HG02981 (cell line): Measurements from ENCODE around the gene RGS10.
"Not testable (repeated sequence)": the region's sequence is repeated elsewhere in the genome, so short reads cannot be mapped to it uniquely, and the experiment has no call there.

Experiments used
- ATAC-seq: cut with Tn5 transposase; IDR thresholded peaks from one replicate; pipeline ENCODE4 v1.9.1; 2021; ENCODE audit warnings: mild to moderate bottlenecking, moderate library complexity; ENCODE audit not compliant: unreplicated experiment

The RGS10 gene

GRCh38 chr10:119542357-119542987 is at the start of gene RGS10:
RGS10 (minus strand) TSS chr10:119542719; CDS start chr10:119542638, 81 bp downstream.
- ATAC-seq, result peak; percentile 73

GRCh38 chr10:119588071-119588470 is 45.6 kb upstream of the RGS10 start:
- ATAC-seq, result no peak

- no peak for ATAC-seq
Measured at GRCh38 chr10:119578355-119578754, 35.8 kb upstream of the RGS10 start.

GRCh38 chr10:119575991-119576390 is 33.5 kb upstream of the RGS10 start:
- ATAC-seq, result no peak

- no peak for ATAC-seq
Measured at GRCh38 chr10:119575506-119575905, 33.0 kb upstream of the RGS10 start.

GRCh38 chr10:119567978-119568377 is 25.5 kb upstream of the RGS10 start:
- no peak for ATAC-seq

GRCh38 chr10:119562097-119562496 is 19.6 kb upstream of the RGS10 start:
- ATAC-seq, result no peak

- not testable (repeated sequence) for ATAC-seq
Measured at GRCh38 chr10:119559511-119559910, 17.0 kb upstream of the RGS10 start.

GRCh38 chr10:119556081-119556480 is 13.6 kb upstream of the RGS10 start:
- not testable (repeated sequence) for ATAC-seq

- no peak for ATAC-seq
Measured at GRCh38 chr10:119555178-119555784, 12.8 kb upstream of the RGS10 start.

- ATAC-seq, result no peak
Measured at GRCh38 chr10:119550827-119551226, 8.3 kb upstream of the RGS10 start.

- no peak for ATAC-seq
Measured at GRCh38 chr10:119549247-119549999, 6.9 kb upstream of the RGS10 start.

GRCh38 chr10:119546009-119546408 is 3.5 kb upstream of the RGS10 start:
- ATAC-seq, result no peak

GRCh38 chr10:119545310-119545709 is 2.8 kb upstream of the RGS10 start:
- ATAC-seq, result no peak

- no peak for ATAC-seq
Measured at GRCh38 chr10:119543814-119544642, 1.5 kb upstream of the RGS10 start.

GRCh38 chr10:119542988-119543813 is 682 bp upstream of the RGS10 start:
- peak; percentile 50 for ATAC-seq

- no peak for ATAC-seq
Measured at GRCh38 chr10:119541459-119542356, 811 bp downstream of the RGS10 start.

GRCh38 chr10:119541046-119541445 is 1.5 kb downstream of the RGS10 start:
- no peak for ATAC-seq

GRCh38 chr10:119540038-119540437 is 2.5 kb downstream of the RGS10 start:
- ATAC-seq, result no peak
